Measurements from ENCODE around the gene DHRS9. TPM values are rescaled to one million over a fixed set of nuclear protein-coding genes. Genes with fewer than 3 reads are reported as not detected.
"Not testable (repeated sequence)": the region's sequence is repeated elsewhere in the genome, so short reads cannot be mapped to it uniquely, and the experiment has no call there.

Gene DHRS9
- total RNA-seq, 3 donors from 2014 or later, result 0.73 to 7.8 (median 3.3) TPM

DNA sequence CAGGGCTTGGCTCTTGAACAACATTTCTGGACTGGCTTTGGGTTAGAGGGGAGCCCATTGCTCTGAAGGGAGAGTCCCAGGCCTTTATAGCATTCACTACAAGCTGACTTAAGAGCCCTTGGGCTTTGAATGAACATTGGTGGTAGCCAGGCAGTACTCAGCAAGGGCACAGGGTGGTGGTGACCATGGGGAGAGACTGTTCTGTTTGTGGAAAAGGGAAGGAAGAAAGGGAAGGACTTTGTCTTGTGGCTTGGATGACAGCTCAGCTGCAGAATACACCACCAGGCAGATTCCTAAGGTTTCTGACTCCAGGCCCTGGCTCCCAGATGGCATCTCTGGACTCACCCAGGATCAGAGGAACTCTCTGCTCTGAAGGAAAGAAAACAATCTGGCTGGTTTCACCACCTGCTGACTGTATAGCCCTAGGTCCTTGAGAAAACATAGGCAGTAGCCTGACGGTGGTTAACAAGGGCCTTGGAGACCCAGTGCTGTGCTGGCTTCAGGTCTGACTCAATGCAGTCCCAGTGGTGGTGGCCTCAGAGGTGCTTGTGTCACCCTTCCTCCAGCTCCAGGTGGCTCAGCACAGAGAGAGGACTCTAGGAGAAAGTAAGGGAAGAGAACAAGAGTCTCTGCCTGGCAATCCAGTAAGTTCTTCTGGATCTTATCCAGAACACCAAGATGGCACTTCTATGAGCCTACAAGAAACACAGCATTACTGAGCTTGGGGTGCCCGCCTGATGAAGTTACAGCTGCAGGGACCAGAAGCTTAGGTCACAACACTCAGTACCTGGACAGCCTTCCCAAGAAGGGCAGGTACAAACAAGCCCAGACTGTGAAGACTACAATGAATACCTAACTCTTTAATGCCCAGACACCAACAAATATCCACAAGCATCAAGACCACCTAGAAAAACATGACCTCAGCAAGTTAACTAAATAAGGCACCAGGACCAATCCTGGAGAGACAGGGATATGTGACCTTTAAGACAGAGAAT is 21.8 kb upstream of the DHRS9 start:
- H3K27me3 ChIP-seq, result no peaks in the 10 kb centered on the region
- no peak for DNase-seq (ENCODE audit: low spot score in 2 of 2)
- H3K9me3 ChIP-seq, result peaks cover 4 to 9% of the 10 kb centered on the region in 2 donors
- H3K4me3 ChIP-seq, result no peak overlapping the region
- intact Hi-C loops (cut with DNase I; ENCODE audit: low total_unique reads), result no loop called here
- no peaks in the 10 kb centered on the region for H3K36me3 ChIP-seq
- no peaks in the 10 kb centered on the region for H3K4me1 ChIP-seq
- TF ChIP-seq POLR2AphosphoS5 (IDR thresholded peaks at IDR 0.05), result no peak
- TF ChIP-seq, protein P1, sequence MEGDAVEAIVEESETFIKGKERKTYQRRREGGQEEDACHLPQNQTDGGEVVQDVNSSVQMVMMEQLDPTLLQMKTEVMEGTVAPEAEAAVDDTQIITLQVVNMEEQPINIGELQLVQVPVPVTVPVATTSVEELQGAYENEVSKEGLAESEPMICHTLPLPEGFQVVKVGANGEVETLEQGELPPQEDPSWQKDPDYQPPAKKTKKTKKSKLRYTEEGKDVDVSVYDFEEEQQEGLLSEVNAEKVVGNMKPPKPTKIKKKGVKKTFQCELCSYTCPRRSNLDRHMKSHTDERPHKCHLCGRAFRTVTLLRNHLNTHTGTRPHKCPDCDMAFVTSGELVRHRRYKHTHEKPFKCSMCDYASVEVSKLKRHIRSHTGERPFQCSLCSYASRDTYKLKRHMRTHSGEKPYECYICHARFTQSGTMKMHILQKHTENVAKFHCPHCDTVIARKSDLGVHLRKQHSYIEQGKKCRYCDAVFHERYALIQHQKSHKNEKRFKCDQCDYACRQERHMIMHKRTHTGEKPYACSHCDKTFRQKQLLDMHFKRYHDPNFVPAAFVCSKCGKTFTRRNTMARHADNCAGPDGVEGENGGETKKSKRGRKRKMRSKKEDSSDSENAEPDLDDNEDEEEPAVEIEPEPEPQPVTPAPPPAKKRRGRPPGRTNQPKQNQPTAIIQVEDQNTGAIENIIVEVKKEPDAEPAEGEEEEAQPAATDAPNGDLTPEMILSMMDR (IDR thresholded peaks at IDR 0.05), result no peak
- TF ChIP-seq POLR2A (IDR thresholded peaks at IDR 0.05), result no peak
- no peak overlapping the region for H3K27ac ChIP-seq

DNA sequence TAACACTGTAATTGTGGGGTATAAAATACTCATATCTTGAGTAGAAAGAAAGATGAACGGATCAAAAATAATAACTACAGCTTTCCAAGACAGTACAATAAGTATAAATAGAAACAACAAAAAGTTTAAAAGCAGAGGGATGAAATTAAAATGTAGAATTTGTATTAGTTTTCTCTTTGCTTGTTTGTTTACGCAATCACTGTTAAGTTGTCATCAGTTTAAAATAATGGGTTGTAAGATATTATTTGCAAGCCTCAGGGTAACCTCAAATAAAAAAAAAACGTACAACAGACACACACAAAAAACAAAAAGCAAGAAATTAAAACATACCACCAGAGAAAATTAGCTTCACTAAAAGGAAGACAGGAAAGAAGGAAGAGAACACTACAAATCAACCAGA is 20.2 kb upstream of the DHRS9 start:
- DNase-seq (ENCODE audit: low spot score in 2 of 2), result no peak
- H3K9me3 ChIP-seq, result peaks cover 0 to 5% of the 10 kb centered on the region in 2 donors
- TF ChIP-seq POLR2A (IDR thresholded peaks at IDR 0.05) (no peak), POLR2AphosphoS5 (IDR thresholded peaks at IDR 0.05) (no peak)
- TF ChIP-seq, protein P1 (IDR thresholded peaks at IDR 0.05), result no peak
- H3K36me3 ChIP-seq, result no peaks in the 10 kb centered on the region
- intact Hi-C loops (cut with DNase I; ENCODE audit: low total_unique reads), result no loop called here
- H3K27me3 ChIP-seq, result no peaks in the 10 kb centered on the region
- H3K4me3 ChIP-seq, result no peak overlapping the region
- H3K4me1 ChIP-seq, result no peaks in the 10 kb centered on the region
- no peak overlapping the region for H3K27ac ChIP-seq

DNA sequence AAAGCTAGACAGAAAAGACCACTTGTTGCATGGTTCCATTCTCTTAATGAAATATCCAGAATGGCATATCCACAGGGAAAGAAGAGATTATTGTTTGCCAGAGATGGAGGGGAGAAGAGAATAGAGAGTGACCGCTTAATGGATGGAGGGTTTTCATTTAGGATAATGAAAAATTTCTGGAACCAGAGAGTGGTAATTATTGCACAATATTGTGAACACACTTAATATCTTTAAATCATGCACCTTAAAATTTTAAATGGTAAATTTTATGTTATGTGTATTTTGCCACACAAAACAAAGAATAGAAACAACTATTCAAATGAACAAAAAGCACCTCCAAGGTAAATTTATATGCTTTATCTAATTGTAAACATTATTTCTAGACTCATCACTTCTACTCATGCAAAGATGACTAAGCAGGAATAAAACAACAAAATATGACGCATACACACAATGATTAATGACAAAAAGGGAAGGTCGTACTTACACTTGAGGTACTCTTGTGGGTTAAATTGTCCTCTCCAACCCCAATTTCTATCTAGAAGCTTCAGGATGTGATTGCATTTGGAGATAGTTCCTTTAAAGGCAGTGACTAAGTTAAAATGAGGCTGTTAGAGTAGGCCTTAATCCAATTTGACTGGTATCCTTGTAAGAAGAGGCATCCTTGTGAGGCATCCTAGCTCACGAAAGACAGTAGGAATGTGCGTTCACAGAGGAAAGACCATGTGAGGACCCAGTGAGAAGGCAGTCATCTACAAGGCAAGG is 18.7 kb upstream of the DHRS9 start:
- Histone ChIP-seq H3K4me3 (no peak overlapping the region), H3K27ac (no peak overlapping the region), H3K36me3 (no peaks in the 10 kb centered on the region), H3K9me3 (peaks cover 13 to 20% of the 10 kb centered on the region in 2 donors), H3K4me1 (no peaks in the 10 kb centered on the region), H3K27me3 (no peaks in the 10 kb centered on the region)
- TF ChIP-seq POLR2AphosphoS5 (IDR thresholded peaks at IDR 0.05) (no peak), POLR2A (IDR thresholded peaks at IDR 0.05) (no peak)
- TF ChIP-seq, protein P1 (IDR thresholded peaks at IDR 0.05), result no peak
- no peak for DNase-seq (ENCODE audit: low spot score in 2 of 2)
- intact Hi-C loops (cut with DNase I; ENCODE audit: low total_unique reads), result no loop called here

DNA sequence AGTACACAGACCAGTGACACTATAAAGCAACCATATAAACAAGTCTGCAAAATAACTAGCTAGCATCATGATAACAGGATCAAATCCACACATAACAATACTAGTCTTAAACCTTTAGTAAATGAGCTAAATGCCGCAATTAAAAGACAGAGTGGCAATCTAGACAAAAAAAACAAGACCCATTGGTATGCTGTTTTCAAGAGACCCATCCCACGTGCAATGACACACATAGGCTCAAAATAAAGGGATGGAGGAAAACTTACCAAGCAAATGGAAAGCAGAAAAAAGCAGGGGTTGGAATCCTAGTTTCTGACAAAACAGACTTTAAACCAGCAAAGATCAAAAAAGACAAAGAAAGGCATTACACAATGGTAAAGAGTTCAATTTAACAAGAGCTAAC is 14.8 kb upstream of the DHRS9 start:
- peaks cover 14 to 30% of the 10 kb centered on the region in 2 donors for H3K9me3 ChIP-seq
- H3K27ac ChIP-seq; H3K4me1 ChIP-seq; DNase-seq (ENCODE audit: low spot score in 2 of 2); H3K4me3 ChIP-seq; H3K36me3 ChIP-seq; H3K27me3 ChIP-seq; intact Hi-C loops (cut with DNase I; ENCODE audit: low total_unique reads): not testable (repeated sequence)

DNA sequence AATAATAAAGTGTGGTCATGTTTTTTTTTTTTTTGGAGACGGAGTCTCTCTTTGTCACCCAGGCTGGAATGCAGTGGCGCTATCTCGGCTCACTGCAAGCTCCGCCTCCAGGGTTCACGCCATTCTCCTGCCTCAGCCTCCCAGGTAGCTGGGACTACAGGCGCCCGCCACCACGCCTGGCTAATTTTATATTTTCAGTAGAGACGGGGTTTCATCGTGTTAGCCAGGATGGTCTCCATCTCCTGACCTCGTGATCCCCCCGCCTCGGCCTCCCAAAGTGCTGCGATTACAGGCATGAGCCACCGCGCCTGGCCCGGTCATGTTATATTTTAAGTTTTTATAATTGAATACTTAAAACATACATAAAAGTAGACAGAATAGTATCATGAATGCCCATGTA is 5.2 kb upstream of the DHRS9 start:
- H3K9me3 ChIP-seq; H3K4me1 ChIP-seq; intact Hi-C loops (cut with DNase I; ENCODE audit: low total_unique reads); H3K36me3 ChIP-seq; DNase-seq (ENCODE audit: low spot score in 2 of 2); H3K27me3 ChIP-seq; H3K4me3 ChIP-seq; H3K27ac ChIP-seq: not testable (repeated sequence)

DNA sequence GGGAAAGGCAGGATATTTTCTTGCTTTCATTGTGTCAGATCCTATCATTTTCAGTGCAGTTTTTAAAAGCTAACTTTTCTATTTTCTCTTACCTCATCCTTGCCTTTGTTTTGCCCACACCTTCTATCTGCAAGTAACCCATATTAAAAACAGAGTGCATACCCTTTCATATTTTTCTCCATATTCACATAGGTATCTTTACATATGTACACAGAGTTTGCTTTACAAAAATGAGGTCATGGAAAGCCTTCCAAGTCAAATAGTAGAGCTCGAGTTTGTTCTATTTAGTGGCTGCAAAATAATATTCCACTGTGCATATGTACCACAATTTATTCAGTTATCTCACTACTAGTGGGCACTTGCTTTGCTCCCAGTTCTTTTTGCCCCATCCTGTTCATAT is 3.9 kb upstream of the DHRS9 start:
- Histone ChIP-seq H3K4me3 (no peak overlapping the region), H3K27me3 (no peaks in the 10 kb centered on the region), H3K36me3 (no peaks in the 10 kb centered on the region), H3K9me3 (no peaks in the 10 kb centered on the region), H3K4me1 (no peaks in the 10 kb centered on the region), H3K27ac (no peak overlapping the region)
- TF ChIP-seq POLR2A (IDR thresholded peaks at IDR 0.05) (no peak), POLR2AphosphoS5 (IDR thresholded peaks at IDR 0.05) (no peak)
- TF ChIP-seq, protein P1 (IDR thresholded peaks at IDR 0.05), result no peak
- no peak for DNase-seq (ENCODE audit: low spot score in 2 of 2)
- intact Hi-C loops (cut with DNase I; ENCODE audit: low total_unique reads), result no loop called here

Measured in breast epithelium (tissue), 4 donors.